Astrocyte of the cerebellum (primary cell): ENCODE measurements around the gene PHKA2.
"Not testable (repeated sequence)": the region's sequence is repeated elsewhere in the genome, so short reads cannot be mapped to it uniquely, and the experiment has no call there.

Experiments used
- DNase-seq: peaks from one replicate; pipeline ENCODE4 v3.0.0-alpha.2; 2011; ENCODE audit warnings: low read depth
- H3K4me3 ChIP-seq: 2 replicates; pipeline ENCODE4 v1.5.1; 2011; ENCODE audit warnings: mild to moderate bottlenecking, low read depth, low read length, moderate library complexity
- in situ Hi-C: cut with HindIII; loops from 2 replicates; pipeline ENCODE4 v1.10.0; 2017; ENCODE audit warnings: low sequenced_read_pairs
- TF ChIP-seq, protein P1 (sequence below): IDR thresholded peaks from 2 replicates; pipeline ENCODE4 v1.5.1; 2012; ENCODE audit warnings: low read length, low read depth, moderate library complexity, mild to moderate bottlenecking; ENCODE audit errors: missing control alignments

PHKA2 gene

DNA sequence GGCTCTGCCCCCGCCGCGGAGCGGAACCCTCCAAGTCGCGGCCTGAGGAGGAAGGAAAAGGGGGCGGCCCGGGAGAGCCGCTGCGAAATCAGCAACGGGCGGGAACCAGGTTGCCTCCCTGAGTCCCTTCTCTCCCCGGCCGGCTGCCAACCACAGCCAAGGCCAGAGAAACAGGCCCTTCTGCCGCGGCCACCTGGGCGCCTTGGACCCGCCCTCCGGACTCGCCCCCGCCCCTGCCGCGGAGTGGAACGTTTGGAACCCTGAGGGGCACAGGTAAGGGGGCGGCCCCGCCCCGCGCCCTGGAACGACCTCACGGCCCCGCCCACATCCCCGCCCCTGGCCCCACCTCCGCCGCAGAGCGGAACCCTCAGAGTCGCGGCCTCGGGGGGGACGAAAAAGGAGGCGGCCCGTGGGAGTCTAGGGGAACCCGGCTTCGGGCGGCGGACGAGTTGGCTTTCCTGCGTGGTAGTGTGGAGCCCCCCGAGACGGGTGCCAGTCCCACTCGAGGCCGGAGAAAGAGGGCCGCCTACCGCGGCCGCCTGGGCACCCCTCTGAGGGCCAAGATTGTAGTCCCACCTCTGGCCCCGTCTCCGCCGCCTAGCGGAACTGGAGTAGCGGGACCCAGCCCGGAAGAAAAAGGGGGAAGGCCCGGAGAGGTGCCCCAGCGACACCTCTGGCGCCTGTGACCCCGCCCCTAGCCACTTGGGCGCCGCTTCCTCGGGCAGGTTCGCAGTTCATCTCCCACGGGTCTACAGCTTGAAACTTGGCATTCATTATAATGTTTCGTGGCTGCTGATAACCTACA lies 669 bp upstream of the PHKA2 start:
- TF ChIP-seq, protein P1, sequence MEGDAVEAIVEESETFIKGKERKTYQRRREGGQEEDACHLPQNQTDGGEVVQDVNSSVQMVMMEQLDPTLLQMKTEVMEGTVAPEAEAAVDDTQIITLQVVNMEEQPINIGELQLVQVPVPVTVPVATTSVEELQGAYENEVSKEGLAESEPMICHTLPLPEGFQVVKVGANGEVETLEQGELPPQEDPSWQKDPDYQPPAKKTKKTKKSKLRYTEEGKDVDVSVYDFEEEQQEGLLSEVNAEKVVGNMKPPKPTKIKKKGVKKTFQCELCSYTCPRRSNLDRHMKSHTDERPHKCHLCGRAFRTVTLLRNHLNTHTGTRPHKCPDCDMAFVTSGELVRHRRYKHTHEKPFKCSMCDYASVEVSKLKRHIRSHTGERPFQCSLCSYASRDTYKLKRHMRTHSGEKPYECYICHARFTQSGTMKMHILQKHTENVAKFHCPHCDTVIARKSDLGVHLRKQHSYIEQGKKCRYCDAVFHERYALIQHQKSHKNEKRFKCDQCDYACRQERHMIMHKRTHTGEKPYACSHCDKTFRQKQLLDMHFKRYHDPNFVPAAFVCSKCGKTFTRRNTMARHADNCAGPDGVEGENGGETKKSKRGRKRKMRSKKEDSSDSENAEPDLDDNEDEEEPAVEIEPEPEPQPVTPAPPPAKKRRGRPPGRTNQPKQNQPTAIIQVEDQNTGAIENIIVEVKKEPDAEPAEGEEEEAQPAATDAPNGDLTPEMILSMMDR, result peak; percentile 50
- no peak for DNase-seq
- in situ Hi-C loops, result no loop called here
- peak overlapping the region; percentile 65 for H3K4me3 ChIP-seq

DNA sequence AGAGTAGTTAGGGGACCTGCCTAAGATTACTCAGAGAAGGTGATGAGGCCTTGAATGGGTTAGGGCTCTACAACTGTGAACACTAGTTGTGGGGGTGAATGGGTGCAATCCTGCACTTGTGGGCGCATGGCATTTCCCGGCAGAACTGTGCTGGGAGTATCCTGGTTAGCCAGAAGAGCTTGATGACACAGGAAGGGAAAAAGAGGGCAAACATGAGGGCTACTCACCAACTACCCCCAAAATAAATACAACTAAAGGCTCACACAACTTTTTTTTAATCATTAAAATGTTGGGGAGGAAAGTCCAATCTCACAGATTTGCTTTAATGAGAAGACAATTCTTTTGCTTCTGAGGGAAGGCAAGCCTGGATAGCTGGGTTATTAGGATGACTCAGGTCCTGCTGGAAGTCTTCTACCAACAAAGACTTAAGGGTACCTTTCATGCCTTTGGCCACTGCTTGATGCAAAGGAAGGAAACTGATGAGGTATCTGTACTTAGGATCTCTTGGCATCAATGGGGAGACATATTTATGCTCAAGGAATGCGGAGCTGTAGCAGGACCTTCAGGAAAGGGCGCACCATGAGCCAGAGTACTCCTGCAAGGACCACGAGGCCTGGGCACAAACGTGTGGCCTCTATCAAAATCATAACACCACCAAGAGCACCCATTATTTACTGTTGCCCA lies 2.6 kb downstream of the PHKA2 start:
- H3K4me3 ChIP-seq, result no peak overlapping the region
- in situ Hi-C loops, result no loop called here
- no peak for DNase-seq
- TF ChIP-seq, protein P1, result no peak

DNA sequence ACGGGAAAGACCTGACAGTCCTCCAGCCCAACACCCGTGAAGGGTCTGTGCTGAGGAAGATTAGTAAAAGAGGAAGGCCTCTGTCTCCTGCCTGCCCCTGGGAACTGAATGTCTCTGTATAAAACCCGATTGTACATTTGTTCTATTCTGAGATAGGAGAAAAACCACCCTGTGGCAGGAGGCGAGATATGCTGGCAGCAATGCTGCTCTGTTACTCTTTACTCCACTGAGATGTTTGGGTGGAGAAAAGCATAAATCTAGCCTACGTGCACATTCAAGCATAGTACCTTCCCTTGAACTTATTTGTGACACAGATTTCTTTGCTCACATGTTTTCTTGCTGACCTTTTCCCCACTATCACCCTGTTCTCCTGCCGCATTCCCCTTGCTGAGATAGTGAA lies 3.7 kb downstream of the PHKA2 start:
- in situ Hi-C loops, DNase-seq, H3K4me3 ChIP-seq: not testable (repeated sequence)

DNA sequence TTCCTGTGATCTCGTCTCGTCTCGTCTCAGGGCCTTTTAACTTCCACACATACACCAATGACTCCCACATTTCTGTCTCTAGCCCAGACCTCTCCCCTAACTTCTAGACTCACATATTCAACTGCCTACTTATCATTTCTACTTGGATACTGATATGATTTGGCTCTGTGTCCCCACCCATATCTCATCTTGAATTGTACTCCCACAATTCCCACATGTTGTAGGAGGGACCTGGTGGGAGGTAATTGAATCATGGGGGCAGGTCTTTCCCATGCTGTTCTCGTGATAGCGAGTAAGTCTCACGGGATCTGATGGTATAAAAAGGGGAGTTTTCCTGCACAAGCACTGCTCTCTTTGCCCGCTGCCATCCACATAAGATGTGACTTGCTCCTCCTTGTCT lies 8.9 kb downstream of the PHKA2 start:
- TF ChIP-seq, protein P1, result no peak
- no peak overlapping the region for H3K4me3 ChIP-seq
- in situ Hi-C loops, result no loop called here
- no peak for DNase-seq

DNA sequence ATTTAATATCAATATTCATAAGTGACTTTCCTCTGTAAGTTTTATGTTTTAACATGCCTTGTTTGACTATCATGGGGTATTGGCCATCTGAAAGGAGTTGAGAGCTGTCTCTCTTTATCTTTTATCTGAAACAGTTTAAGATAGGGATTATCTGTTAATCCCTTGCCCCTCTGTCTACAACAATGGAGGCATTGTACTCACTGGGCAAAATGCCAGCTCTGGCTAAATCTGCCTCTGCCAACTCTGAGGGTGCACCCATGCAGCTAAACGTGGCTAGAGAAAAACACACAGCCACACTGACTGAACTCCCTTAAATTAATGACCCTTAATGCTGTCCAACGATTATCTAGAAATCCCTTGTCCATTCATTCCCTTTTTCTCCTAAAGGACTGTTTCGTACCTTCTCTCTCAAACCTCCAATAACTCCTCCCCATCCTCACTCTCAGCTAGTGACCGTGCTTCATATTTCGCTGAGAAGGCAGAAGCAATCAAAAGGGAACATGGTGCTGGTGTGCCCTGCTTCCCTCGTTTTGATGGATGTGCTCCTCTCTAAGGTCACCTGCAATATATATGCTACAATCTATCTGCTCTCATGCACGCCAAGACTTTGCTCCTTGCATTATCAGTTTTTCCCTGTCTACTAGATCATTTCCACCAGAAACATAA lies 10.3 kb downstream of the PHKA2 start:
- in situ Hi-C loops, result no loop called here
- H3K4me3 ChIP-seq, result no peak overlapping the region
- DNase-seq, result no peak
- TF ChIP-seq, protein P1, result no peak

DNA sequence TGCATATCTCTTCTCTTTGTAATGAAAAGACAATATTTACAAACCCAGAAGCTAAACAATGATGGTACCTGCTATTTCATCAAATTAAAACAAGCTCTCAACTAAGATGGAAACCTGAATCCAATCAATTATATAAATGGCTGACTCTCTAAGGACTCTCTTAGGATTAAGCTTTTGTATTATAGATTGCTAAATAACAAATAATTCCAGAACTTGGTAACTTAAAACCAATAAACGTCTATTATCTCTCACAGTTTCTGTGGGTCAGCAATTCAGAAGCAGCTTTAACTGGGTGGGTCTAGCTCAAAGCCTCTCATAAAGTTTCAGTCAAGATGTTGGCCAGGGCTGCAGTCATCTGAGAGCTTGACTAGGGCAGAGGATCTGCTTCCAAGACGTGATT lies 12.4 kb downstream of the PHKA2 start:
- no peak for DNase-seq
- in situ Hi-C loops, result no loop called here
- TF ChIP-seq, protein P1, result no peak
- no peak overlapping the region for H3K4me3 ChIP-seq
